HG03159 (cell line): ENCODE results near the gene AKT3.
"Not testable (repeated sequence)": the region's sequence is repeated elsewhere in the genome, so short reads cannot be mapped to it uniquely, and the experiment has no call there.

Experiments used
- ATAC-seq: cut with Tn5 transposase; IDR thresholded peaks from one replicate; pipeline ENCODE4 v1.9.1; 2021; ENCODE audit warnings: mild to moderate bottlenecking, moderate library complexity; ENCODE audit not compliant: unreplicated experiment

AKT3 gene

GRCh38 chr1:243850202-243850451 is at the start of gene AKT3:
AKT3 (minus strand) TSS chr1:243850243; CDS start chr1:243843170, 7,073 bp downstream.
- ATAC-seq, result peak; percentile 59

GRCh38 chr1:243898278-243898677 is 48.2 kb upstream of the AKT3 start:
- no peak for ATAC-seq

- no peak for ATAC-seq
Measured at GRCh38 chr1:243896313-243896712, 46.3 kb upstream of the AKT3 start.

- no peak for ATAC-seq
Measured at GRCh38 chr1:243892456-243892855, 42.4 kb upstream of the AKT3 start.

- ATAC-seq, result no peak
Measured at GRCh38 chr1:243890576-243890975, 40.5 kb upstream of the AKT3 start.

- ATAC-seq, result no peak
Measured at GRCh38 chr1:243885806-243886205, 35.8 kb upstream of the AKT3 start.

- ATAC-seq, result no peak
Measured at GRCh38 chr1:243884603-243885002, 34.6 kb upstream of the AKT3 start.

GRCh38 chr1:243883551-243883950 is 33.5 kb upstream of the AKT3 start:
- no peak for ATAC-seq

- ATAC-seq, result no peak
Measured at GRCh38 chr1:243882276-243882675, 32.2 kb upstream of the AKT3 start.

GRCh38 chr1:243877058-243877457 is 27.0 kb upstream of the AKT3 start:
- ATAC-seq, result not testable (repeated sequence)

- ATAC-seq, result no peak
Measured at GRCh38 chr1:243855616-243856318, 5.7 kb upstream of the AKT3 start.

- no peak for ATAC-seq
Measured at GRCh38 chr1:243851765-243852164, 1.7 kb upstream of the AKT3 start.

- ATAC-seq, result no peak
Measured at GRCh38 chr1:243851257-243851756, 1.3 kb upstream of the AKT3 start.

- peak; percentile 42 for ATAC-seq
Measured at GRCh38 chr1:243850452-243851256, 611 bp upstream of the AKT3 start.

GRCh38 chr1:243849421-243850201 is 432 bp downstream of the AKT3 start:
- ATAC-seq, result peak; percentile 24

GRCh38 chr1:243848858-243849420 is 1.1 kb downstream of the AKT3 start:
- ATAC-seq, result no peak

GRCh38 chr1:243848165-243848857 is 1.7 kb downstream of the AKT3 start:
- no peak for ATAC-seq

GRCh38 chr1:243846761-243847160 is 3.3 kb downstream of the AKT3 start:
- no peak for ATAC-seq

- ATAC-seq, result no peak
Measured at GRCh38 chr1:243845888-243846287, 4.2 kb downstream of the AKT3 start.

- ATAC-seq, result no peak
Measured at GRCh38 chr1:243844186-243844585, 5.9 kb downstream of the AKT3 start.
